OCI-LY1 (cell line): ENCODE measurements around the gene SFXN4.
A peak's percentile ranks its signal among the peaks of the same experiment; 100 is the strongest.
"Not testable (repeated sequence)": the region's sequence is repeated elsewhere in the genome, so short reads cannot be mapped to it uniquely, and the experiment has no call there.

ENCODE experiments used
- H2AFZ ChIP-seq: fragments of 200-600 bp; sonication (generic), shearing (Covaris generic); 2 replicates; pipeline ENCODE4 v1.6.0; 2014; ENCODE audit warnings: antibody characterized with exemption, mild to moderate bottlenecking, low read length
- H3F3A ChIP-seq: fragments of 200-600 bp; sonication (generic), shearing (Covaris generic); 2 replicates; pipeline ENCODE4 v1.6.0; 2014; ENCODE audit warnings: mild to moderate bottlenecking, antibody characterized with exemption, low read length, moderate library complexity; ENCODE audit not compliant: insufficient read depth
- H3K27ac ChIP-seq: fragments of 200-600 bp; sonication (generic); 2 replicates; pipeline ENCODE4 v1.5.1; 2014; ENCODE audit warnings: low read length, mixed run types, mild to moderate bottlenecking, low read depth; ENCODE audit not compliant: poor library complexity, severe bottlenecking
- H3K27me3 ChIP-seq: fragments of 200-600 bp; sonication (generic); 2 replicates; pipeline ENCODE4 v1.6.0; 2014; ENCODE audit warnings: antibody characterized with exemption, mild to moderate bottlenecking, low read length, moderate library complexity; ENCODE audit not compliant: insufficient read depth
- H3K36me3 ChIP-seq: fragments of 200-600 bp; sonication (generic); 2 replicates; pipeline ENCODE4 v1.6.1; 2014; ENCODE audit warnings: mild to moderate bottlenecking, antibody characterized with exemption, low read length, moderate library complexity, mixed read lengths; ENCODE audit not compliant: insufficient read depth
- H3K4me1 ChIP-seq: fragments of 200-600 bp; sonication (generic); 2 replicates; pipeline ENCODE4 v1.5.1; 2014; ENCODE audit warnings: mild to moderate bottlenecking, low read length, moderate library complexity; ENCODE audit not compliant: insufficient read depth, severe bottlenecking
- H3K4me2 ChIP-seq: fragments of 200-600 bp; sonication (generic), shearing (Covaris generic); 2 replicates; pipeline ENCODE4 v1.6.1; 2014; ENCODE audit warnings: low read length
- H3K4me3 ChIP-seq: fragments of 200-600 bp; sonication (generic); 2 replicates; pipeline ENCODE4 v1.5.1; 2014; ENCODE audit warnings: low read length, low read depth, mild to moderate bottlenecking, mixed read lengths; ENCODE audit not compliant: poor library complexity, severe bottlenecking
- H3K79me2 ChIP-seq: fragments of 200-600 bp; shearing (Covaris generic); 2 replicates; pipeline ENCODE4 v1.6.1; 2016; ENCODE audit warnings: mixed run types, low read length, mixed read lengths; ENCODE audit not compliant: insufficient read depth
- H3K9ac ChIP-seq: fragments of 200-600 bp; sonication (generic), shearing (Covaris generic); 2 replicates; pipeline ENCODE4 v1.6.1; 2014; ENCODE audit warnings: mild to moderate bottlenecking, low read length, mixed read lengths
- H3K9me2 ChIP-seq: fragments of 200-600 bp; sonication (generic), shearing (Covaris generic); 2 replicates; pipeline ENCODE4 v1.6.1; 2014; ENCODE audit warnings: low read depth, mild to moderate bottlenecking, low read length, mixed read lengths
- H3K9me3 ChIP-seq: fragments of 200-600 bp; shearing (Covaris generic); 2 replicates; pipeline ENCODE4 v1.6.1; 2014; ENCODE audit warnings: low read length, mixed read lengths
- H4K20me1 ChIP-seq: fragments of 200-600 bp; sonication (generic), shearing (Covaris generic); 2 replicates; pipeline ENCODE4 v1.6.0; 2016; ENCODE audit warnings: mild to moderate bottlenecking, low read length; ENCODE audit not compliant: insufficient read depth
- CTCF ChIP-seq: fragments of 200-600 bp; sonication (generic), shearing (Covaris generic); IDR thresholded peaks from 2 replicates; pipeline ENCODE4 v1.5.1; 2017; ENCODE audit warnings: mild to moderate bottlenecking, antibody characterized with exemption, low read length, moderate library complexity, mixed read lengths
- EZH2 ChIP-seq: fragments of 200-600 bp; sonication (generic), shearing (Covaris generic); IDR thresholded peaks from 2 replicates; pipeline ENCODE4 v1.8.0; 2017; ENCODE audit warnings: borderline replicate concordance, mixed run types, mild to moderate bottlenecking, antibody characterized with exemption, low read length, moderate library complexity, mixed read lengths

SFXN4 gene

GRCh38 chr10:119098576-119098975 is 66.9 kb downstream of the SFXN4 start:
- Histone ChIP-seq H4K20me1 (no peaks in the 10 kb centered on the region), H3K9me3 (no peaks in the 10 kb centered on the region), H3K4me3 (no peak overlapping the region), H3K27ac (no peak overlapping the region), H3K9me2 (no peaks in the 10 kb centered on the region), H3K27me3 (no peaks in the 10 kb centered on the region), H3K4me2 (no peak overlapping the region), H3K9ac (no peak overlapping the region), H3K36me3 (no peaks in the 10 kb centered on the region), H3K79me2 (no peaks in the 10 kb centered on the region), H3K4me1 (peaks cover 21% of the 10 kb centered on the region), H2AFZ (no peak overlapping the region), H3F3A (no peaks in the 10 kb centered on the region)
- TF ChIP-seq EZH2: no peak
- no peak for TF ChIP-seq CTCF

GRCh38 chr10:119096641-119097415 is 68.7 kb downstream of the SFXN4 start:
- H3K9ac ChIP-seq, H3F3A ChIP-seq, H3K79me2 ChIP-seq, H3K36me3 ChIP-seq, H3K4me3 ChIP-seq, H3K27ac ChIP-seq, H3K9me3 ChIP-seq, H3K4me1 ChIP-seq, H4K20me1 ChIP-seq, H3K27me3 ChIP-seq, H3K4me2 ChIP-seq, H3K9me2 ChIP-seq, H2AFZ ChIP-seq: not testable (repeated sequence)

- no peak overlapping the region for H3K4me2 ChIP-seq
- TF ChIP-seq CTCF (no peak), EZH2 (no peak)
- peaks cover 5% of the 10 kb centered on the region for H3K4me1 ChIP-seq
- H3K9me3 ChIP-seq: no peaks in the 10 kb centered on the region
- H3K9ac ChIP-seq: no peak overlapping the region
- no peak overlapping the region for H3K27ac ChIP-seq
- no peaks in the 10 kb centered on the region for H4K20me1 ChIP-seq
- H3K27me3 ChIP-seq: no peaks in the 10 kb centered on the region
- H3K79me2 ChIP-seq: no peaks in the 10 kb centered on the region
- H3K4me3 ChIP-seq: no peak overlapping the region
- H3K36me3 ChIP-seq: no peaks in the 10 kb centered on the region
- no peaks in the 10 kb centered on the region for H3K9me2 ChIP-seq
- no peak overlapping the region for H2AFZ ChIP-seq
- H3F3A ChIP-seq: no peaks in the 10 kb centered on the region
Measured at GRCh38 chr10:119095640-119096039, 69.9 kb downstream of the SFXN4 start.

GRCh38 chr10:119090968-119091367 is 74.5 kb downstream of the SFXN4 start:
- Histone ChIP-seq H4K20me1 (no peaks in the 10 kb centered on the region), H3K4me1 (peaks cover 35% of the 10 kb centered on the region), H3K79me2 (no peaks in the 10 kb centered on the region), H3K4me3 (no peak overlapping the region), H3K27ac (peak overlapping the region; percentile 30), H3K9me2 (no peaks in the 10 kb centered on the region), H3K9me3 (no peaks in the 10 kb centered on the region), H3K9ac (no peak overlapping the region), H3K27me3 (no peaks in the 10 kb centered on the region), H3F3A (no peaks in the 10 kb centered on the region), H3K4me2 (no peak overlapping the region; the same call in 1 of the 2 replicates), H3K36me3 (no peaks in the 10 kb centered on the region), H2AFZ (no peak overlapping the region)
- TF ChIP-seq CTCF (no peak), EZH2 (no peak)
